Cardiac septum (tissue), 1 donor: Measurements from ENCODE around the gene DNAJB12. TPM values are rescaled to one million over a fixed set of nuclear protein-coding genes. Genes with fewer than 3 reads are reported as not detected.
A peak's percentile ranks its signal among the peaks of the same experiment; 100 is the strongest.
"Not testable (repeated sequence)": the region's sequence is repeated elsewhere in the genome, so short reads cannot be mapped to it uniquely, and the experiment has no call there.

Source experiments
- DNase-seq: peaks from one replicate; pipeline ENCODE4 v3.0.0-alpha.2; 2020; ENCODE audit warnings: low spot score
- intact Hi-C: fragments of 100-400 bp; cut with DNase I; formaldehyde crosslinking; loops from one replicate; pipeline ENCODE4 v1.14.0; 2022
- long read RNA-seq: library from polyadenylated mRNA; unstranded; transcript quantifications from one replicate; pipeline ENCODE4 v2.0.0, GENCODE V29; 2021
- total RNA-seq: library from RNA; stranded (reverse); fragmentation: NEBNext Ultra II Directional; extraction: Animal tissue kit (Norgen Biotek cat#: 25700); gene quantifications from one replicate; pipeline ENCODE4 v1.2.1, GENCODE V29; 2021
- donor health status: DM: no; HTN: no; CAD: no.

The DNAJB12 gene
- total RNA-seq, result 28.9 TPM
- long read RNA-seq, full-length matches to known transcripts, result 40 of 73 reads
- long read RNA-seq, partial matches to known transcripts, result 12 of 73 reads
- long read RNA-seq, other reads (novel, unspliced or antisense), result 21 of 73 reads

- intact Hi-C loops, result no loop called here
- peak; percentile 95 for DNase-seq
These were observed at the start of gene DNAJB12 for GRCh38 chr10:72354356-72355213. TSS of gene DNAJB12 (minus strand) at chr10:72354919. CDS start at chr10:72354897, 22 bp downstream.

GRCh38 chr10:72395581-72395980 lies 40.9 kb upstream of the DNAJB12 start:
- DNase-seq, intact Hi-C loops: not testable (repeated sequence)

GRCh38 chr10:72392571-72392970 lies 37.9 kb upstream of the DNAJB12 start:
- intact Hi-C loops, result no loop called here

GRCh38 chr10:72390764-72391163 lies 36.0 kb upstream of the DNAJB12 start:
- no peak for DNase-seq
- intact Hi-C loops, result no loop called here

More at GRCh38 chr10:72392571-72392970, 37.9 kb upstream of the DNAJB12 start:
- DNase-seq, result no peak

- no peak for DNase-seq
- intact Hi-C loops, result no loop called here
These were observed 35.0 kb upstream of the DNAJB12 start for GRCh38 chr10:72389716-72390115.

- intact Hi-C loops, result no loop called here
- DNase-seq, result no peak
These were observed 34.3 kb upstream of the DNAJB12 start for GRCh38 chr10:72389014-72389413.

- no peak for DNase-seq
- intact Hi-C loops, result no loop called here
These were observed 33.3 kb upstream of the DNAJB12 start for GRCh38 chr10:72388062-72388461.

- no peak for DNase-seq
- intact Hi-C loops, result no loop called here
These were observed 32.3 kb upstream of the DNAJB12 start for GRCh38 chr10:72386916-72387586.

GRCh38 chr10:72385724-72386123 lies 31.0 kb upstream of the DNAJB12 start:
- intact Hi-C loops, result no loop called here
- no peak for DNase-seq

- intact Hi-C loops, DNase-seq: not testable (repeated sequence)
These were observed 30.3 kb upstream of the DNAJB12 start for GRCh38 chr10:72384982-72385381.

GRCh38 chr10:72379776-72380175 lies 25.1 kb upstream of the DNAJB12 start:
- DNase-seq, result no peak
- intact Hi-C loops, result no loop called here

GRCh38 chr10:72379062-72379461 lies 24.3 kb upstream of the DNAJB12 start:
- no peak for DNase-seq
- intact Hi-C loops, result no loop called here

GRCh38 chr10:72375585-72375984 lies 20.9 kb upstream of the DNAJB12 start:
- intact Hi-C loops, result no loop called here
- no peak for DNase-seq

GRCh38 chr10:72375173-72375572 lies 20.5 kb upstream of the DNAJB12 start:
- DNase-seq, result no peak
- intact Hi-C loops, result no loop called here

GRCh38 chr10:72370201-72370722 lies 15.5 kb upstream of the DNAJB12 start:
- DNase-seq, result no peak
- intact Hi-C loops, result no loop called here

- intact Hi-C loops, result loop anchor here (10.0 kb wide), 1 partner anchor 787 kb away; no protein-coding TSS in a partner anchor
- DNase-seq, result no peak
These were observed 12.7 kb upstream of the DNAJB12 start for GRCh38 chr10:72367301-72367960.

GRCh38 chr10:72365106-72365895 lies 10.6 kb upstream of the DNAJB12 start:
- intact Hi-C loops, result loop anchor here (2.0 to 10.0 kb wide), 2 partner anchors 470 to 790 kb away; no protein-coding TSS in a partner anchor
- no peak for DNase-seq

- peak; percentile 95 for DNase-seq
- intact Hi-C loops, result loop anchor here (2.0 to 10.0 kb wide), 4 partner anchors 328 to 790 kb away; partner anchors contain the start of gene MCU
These were observed 9.6 kb upstream of the DNAJB12 start for GRCh38 chr10:72364239-72364777.

- intact Hi-C loops, result no loop called here
- DNase-seq, result no peak
These were observed 2.3 kb upstream of the DNAJB12 start for GRCh38 chr10:72356987-72357386.
